Caco-2 (cell line): Measurements from ENCODE around the gene IFI30. TPM values are rescaled to one million over a fixed set of nuclear protein-coding genes. Genes with fewer than 3 reads are reported as not detected.

Source experiments
- BruUV-seq: library from RNA; stranded (reverse); fragments of 400-500 nt; replicated peaks from 2 replicates; lab custom pipeline; 2021; lab: Mats Ljungman, UMichigan
- CTCF ChIA-PET: fragments of 300-600 bp; sonication (Branson Sonifier 250); formaldehyde crosslinking; loops from one replicate; lab custom pipeline; 2022; ENCODE audit warnings: antibody characterized with exemption; lab: Charles Lee
- POLR2A ChIA-PET: fragments of 300-600 bp; sonication (Branson Sonifier 250); formaldehyde crosslinking; loops from one replicate; lab custom pipeline; 2022; ENCODE audit warnings: antibody characterized with exemption; lab: Charles Lee
- DNase-seq, 2 experiments: peaks; one replicate each; pipeline versions ENCODE4 v3.0.0 to v3.0.0-alpha.2; 2020 to 2022
- H3K27me3 ChIP-seq: replicated peaks from 2 replicates; pipeline ENCODE4 v1.6.0; 2011; ENCODE audit warnings: low read length; ENCODE audit not compliant: control insufficient read depth, insufficient read depth
- H3K36me3 ChIP-seq: 2 replicates; pipeline ENCODE4 v1.5.1; 2011; ENCODE audit warnings: low read length; ENCODE audit not compliant: control insufficient read depth, insufficient read depth
- H3K4me1 ChIP-seq: fragments of 250-450 bp; sonication (Bioruptor Pico); 2 replicates; pipeline ENCODE4 v1.5.1; 2020; ENCODE audit warnings: mild to moderate bottlenecking
- H3K4me3 ChIP-seq: 2 replicates; pipeline ENCODE4 v1.5.1; 2011; ENCODE audit warnings: low read depth, mild to moderate bottlenecking, control low read depth, low read length
- H3K9me3 ChIP-seq: fragments of 250-450 bp; sonication (Bioruptor Pico); 2 replicates; pipeline ENCODE4 v1.5.1; 2020; ENCODE audit warnings: mild to moderate bottlenecking, moderate library complexity
- H3K27ac Mint-ChIP-seq: one replicate; pipeline ENCODE4 v1.8.0; 2022; ENCODE audit warnings: mixed read lengths; ENCODE audit not compliant: unreplicated experiment
- H3K27me3 Mint-ChIP-seq: one replicate; pipeline ENCODE4 v1.8.0; 2022; ENCODE audit warnings: mixed read lengths; ENCODE audit not compliant: insufficient read depth, unreplicated experiment
- H3K36me3 Mint-ChIP-seq: one replicate; pipeline ENCODE4 v1.8.0; 2022; ENCODE audit warnings: mild to moderate bottlenecking, mixed read lengths; ENCODE audit not compliant: insufficient read depth, unreplicated experiment
- H3K4me1 Mint-ChIP-seq: one replicate; pipeline ENCODE4 v1.8.0; 2022; ENCODE audit warnings: low read depth, mixed read lengths; ENCODE audit not compliant: unreplicated experiment
- H3K4me3 Mint-ChIP-seq: one replicate; pipeline ENCODE4 v1.8.0; 2022; ENCODE audit warnings: mild to moderate bottlenecking, moderate library complexity, mixed read lengths; ENCODE audit not compliant: unreplicated experiment
- H3K9me3 Mint-ChIP-seq: one replicate; pipeline ENCODE4 v1.8.0; 2022; ENCODE audit warnings: mixed read lengths; ENCODE audit not compliant: unreplicated experiment
- intact Hi-C: fragments of 100-400 bp; cut with micrococcal nuclease; formaldehyde crosslinking; loops from one replicate; pipeline ENCODE4 v1.10.0; 2022; ENCODE audit not compliant: unreplicated experiment
- total RNA-seq: library from RNA; stranded (reverse); gene quantifications from 2 replicates; pipeline ENCODE4 v1.2.3, GENCODE V29; 2022
- TF ChIP-seq, protein P1 (sequence below), 2 experiments: fragments of 200-600 bp in 1 of 2; IDR thresholded peaks; 1 replicate in 1 of 2; 2 replicates in 1 of 2; pipeline versions ENCODE4 v1.5.1 to v1.8.0; 2011 to 2022; ENCODE audit warnings: antibody characterized with exemption in 1 of 2, control low read depth in 1 of 2, inconsistent platforms in 1 of 2, low read depth in 1 of 2, low read length in 1 of 2, mild to moderate bottlenecking in 1 of 2, moderate library complexity in 1 of 2; ENCODE audit not compliant: insufficient read depth in 1 of 2, severe bottlenecking in 1 of 2, unreplicated experiment in 1 of 2

The IFI30 gene
- total RNA-seq, 1 experiment from 2014 or later, result 39.6 TPM

DNA sequence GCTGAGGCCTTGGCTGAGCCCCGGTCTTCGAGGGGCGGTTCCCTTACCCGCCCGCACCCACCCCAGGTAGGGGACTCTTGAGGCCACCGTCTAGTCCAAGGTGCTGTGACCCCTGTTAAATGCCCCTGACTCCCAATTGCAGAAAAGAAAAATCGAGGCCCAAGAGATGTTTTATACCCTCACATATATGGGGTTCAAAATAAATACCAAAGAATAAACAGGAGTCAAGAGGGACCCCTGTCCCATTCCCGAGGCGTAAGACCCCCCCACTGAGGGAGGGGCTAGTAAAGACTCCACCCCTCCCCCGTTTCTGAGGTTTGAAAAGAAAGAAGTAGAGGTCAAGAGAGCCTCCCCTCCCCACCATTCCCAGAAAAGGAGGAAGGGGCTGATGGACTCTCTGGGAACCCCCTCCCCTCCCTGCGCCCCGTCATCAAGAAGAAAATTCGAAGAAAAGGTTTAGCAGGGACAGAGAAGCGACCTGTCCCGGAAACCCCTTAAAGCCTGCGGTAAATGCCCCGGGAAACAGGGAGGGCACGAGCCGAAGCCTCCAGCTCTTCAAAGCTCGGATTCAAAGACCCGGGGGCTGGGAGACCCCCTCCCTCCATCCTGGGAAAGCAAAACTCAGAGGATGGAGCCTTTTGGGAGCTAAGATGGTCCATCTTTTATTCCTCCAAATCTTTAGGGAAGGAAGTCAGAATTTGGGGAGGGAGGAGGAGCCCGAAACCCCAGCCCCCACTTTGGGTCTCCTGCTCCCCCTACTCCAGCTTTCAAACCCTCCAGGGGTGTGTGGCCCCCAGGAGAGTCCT lies 31.0 kb downstream of the IFI30 start:
- intact Hi-C loops, result loop anchor here (1.0 to 2.0 kb wide), 3 partner anchors 12 to 47 kb away; no protein-coding TSS in a partner anchor
- no peaks in the 10 kb centered on the region for H3K9me3 Mint-ChIP-seq
- POLR2A ChIA-PET, result interaction anchor here (0.6 to 1.0 kb wide), 4 partner anchors 12 to 978 kb away, joined by 3 to 9 read pairs (median 4); partner anchors contain the start of genes JUND, MPV17L2 and OCEL1

GRCh38 chr19:18205200-18205892 lies 31.7 kb downstream of the IFI30 start:
- H3K27ac Mint-ChIP-seq, result peak overlapping the region; percentile 87
- Histone ChIP-seq H3K4me3 (peak overlapping the region; percentile 39), H3K9me3 (no peaks in the 10 kb centered on the region), H3K27me3 (no peaks in the 10 kb centered on the region), H3K36me3 (no peaks in the 10 kb centered on the region; the same call in 1 of the 2 replicates), H3K4me1 (peaks cover 5% of the 10 kb centered on the region; the same call in 1 of the 2 replicates)
- DNase-seq, result peak; percentile 46 to 56
- intact Hi-C loops, result loop anchor here (2.0 kb wide), 1 partner anchor 19 kb away; no protein-coding TSS in a partner anchor
- ChIA-PET POLR2A (interaction anchor here (0.9 to 1.0 kb wide), 2 partner anchors 76 to 123 kb away, joined by 3 read pairs; no protein-coding TSS in a partner anchor), CTCF (interaction anchor here (0.6 to 2.7 kb wide), 7 partner anchors 13 to 379 kb away, joined by 3 to 13 read pairs (median 5); partner anchors contain the start of gene MPV17L2)
- no peaks in the 10 kb centered on the region for H3K27me3 Mint-ChIP-seq
- peaks cover 10% of the 10 kb centered on the region for H3K36me3 Mint-ChIP-seq
- peak overlapping the region; percentile 90 for H3K4me3 Mint-ChIP-seq
- TF ChIP-seq, protein P1, sequence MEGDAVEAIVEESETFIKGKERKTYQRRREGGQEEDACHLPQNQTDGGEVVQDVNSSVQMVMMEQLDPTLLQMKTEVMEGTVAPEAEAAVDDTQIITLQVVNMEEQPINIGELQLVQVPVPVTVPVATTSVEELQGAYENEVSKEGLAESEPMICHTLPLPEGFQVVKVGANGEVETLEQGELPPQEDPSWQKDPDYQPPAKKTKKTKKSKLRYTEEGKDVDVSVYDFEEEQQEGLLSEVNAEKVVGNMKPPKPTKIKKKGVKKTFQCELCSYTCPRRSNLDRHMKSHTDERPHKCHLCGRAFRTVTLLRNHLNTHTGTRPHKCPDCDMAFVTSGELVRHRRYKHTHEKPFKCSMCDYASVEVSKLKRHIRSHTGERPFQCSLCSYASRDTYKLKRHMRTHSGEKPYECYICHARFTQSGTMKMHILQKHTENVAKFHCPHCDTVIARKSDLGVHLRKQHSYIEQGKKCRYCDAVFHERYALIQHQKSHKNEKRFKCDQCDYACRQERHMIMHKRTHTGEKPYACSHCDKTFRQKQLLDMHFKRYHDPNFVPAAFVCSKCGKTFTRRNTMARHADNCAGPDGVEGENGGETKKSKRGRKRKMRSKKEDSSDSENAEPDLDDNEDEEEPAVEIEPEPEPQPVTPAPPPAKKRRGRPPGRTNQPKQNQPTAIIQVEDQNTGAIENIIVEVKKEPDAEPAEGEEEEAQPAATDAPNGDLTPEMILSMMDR (IDR thresholded peaks at IDR 0.05; ENCODE audit: insufficient read depth in 1 of 2, low read depth in 1 of 2, low read length in 1 of 2, severe bottlenecking in 1 of 2, unreplicated experiment in 1 of 2), result no peak
- H3K4me1 Mint-ChIP-seq, result no peaks in the 10 kb centered on the region
- no TSS peak for BruUV-seq
- no peaks in the 10 kb centered on the region for H3K9me3 Mint-ChIP-seq

More for the DNA sequence above, 31.0 kb downstream of the IFI30 start:
- H3K4me3 ChIP-seq, result peak overlapping the region; percentile 39
- CTCF ChIA-PET, result interaction anchor here (0.6 to 2.7 kb wide), 14 partner anchors 12 to 206 kb away, joined by 3 to 13 read pairs (median 4); partner anchors contain the start of gene MPV17L2
- Mint-ChIP-seq H3K4me1 (no peaks in the 10 kb centered on the region), H3K4me3 (peak overlapping the region; percentile 90), H3K36me3 (peaks cover 10% of the 10 kb centered on the region), H3K27me3 (no peaks in the 10 kb centered on the region), H3K27ac (peak overlapping the region; percentile 87)
- H3K9me3 ChIP-seq, result no peaks in the 10 kb centered on the region
- no peaks in the 10 kb centered on the region for H3K27me3 ChIP-seq
- H3K4me1 ChIP-seq, result peaks cover 5% of the 10 kb centered on the region; the same call in 1 of the 2 replicates
- DNase-seq, result peak; percentile 56 to 73
- BruUV-seq, result TSS peak; percentile 86
- TF ChIP-seq, protein P1 (IDR thresholded peaks at IDR 0.05; ENCODE audit: insufficient read depth in 1 of 2, low read depth in 1 of 2, low read length in 1 of 2, severe bottlenecking in 1 of 2, unreplicated experiment in 1 of 2), result no peak
- no peaks in the 10 kb centered on the region; the same call in 1 of the 2 replicates for H3K36me3 ChIP-seq
